ENCODE results near the gene VAMP8.

Gene VAMP8

DNA sequence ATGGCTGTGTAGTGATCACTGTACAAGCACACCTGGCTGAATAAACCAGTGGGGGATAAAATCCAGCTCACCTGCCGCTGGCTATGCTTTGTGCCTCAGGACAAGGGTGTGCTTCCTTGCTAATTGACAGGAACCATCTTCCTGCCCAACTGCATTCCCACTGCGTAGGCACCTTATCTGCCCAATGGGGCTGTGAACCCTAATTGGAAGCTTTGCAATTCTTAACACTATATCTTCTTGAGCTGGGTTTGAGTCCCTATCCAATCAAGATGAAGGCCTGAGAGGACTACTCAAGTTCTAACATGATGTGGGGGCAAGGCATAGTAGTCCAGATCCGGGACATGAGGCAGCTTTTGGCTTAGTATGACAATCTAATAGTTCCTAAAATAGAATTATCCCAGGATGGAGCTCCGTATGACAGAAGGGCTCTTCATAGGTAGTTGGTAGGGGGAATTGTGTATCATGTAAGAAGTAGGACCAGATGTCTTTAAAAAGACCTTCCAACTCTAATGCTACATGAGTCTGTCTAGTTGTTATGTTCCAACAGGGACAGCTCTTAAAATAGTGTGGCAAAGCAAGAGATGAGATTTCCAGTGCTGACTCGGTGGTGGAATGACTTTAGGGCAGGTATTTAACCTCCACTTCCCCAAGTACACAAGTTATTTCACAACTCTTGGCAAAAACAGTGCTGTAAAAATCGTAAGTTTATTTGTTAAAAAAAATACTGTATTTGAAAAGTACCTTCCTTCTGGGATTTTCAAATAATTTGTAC lies 27.4 kb downstream of the VAMP8 start:
- TF ChIP-seq ZC3H10 (CRISPR knock-in tag; IDR thresholded peaks at IDR 0.05) (no peak), TSHZ2 (CRISPR knock-in tag; IDR thresholded peaks at IDR 0.05) (no peak), GLIS3 (CRISPR knock-in tag; IDR thresholded peaks at IDR 0.05) (no peak), CSDC2 (CRISPR knock-in tag; IDR thresholded peaks at IDR 0.05) (no peak), TCF4 (CRISPR knock-in tag; IDR thresholded peaks at IDR 0.05; ENCODE audit: borderline replicate concordance) (no peak), ISL1 (CRISPR knock-in tag; IDR thresholded peaks at IDR 0.05) (no peak), ZNF70 (CRISPR knock-in tag; IDR thresholded peaks at IDR 0.05) (no peak), POU6F1 (CRISPR knock-in tag; IDR thresholded peaks at IDR 0.05; ENCODE audit: borderline replicate concordance, low read depth) (no peak), ESRRG (CRISPR knock-in tag; IDR thresholded peaks at IDR 0.05) (no peak)
- TF ChIP-seq, protein P1, sequence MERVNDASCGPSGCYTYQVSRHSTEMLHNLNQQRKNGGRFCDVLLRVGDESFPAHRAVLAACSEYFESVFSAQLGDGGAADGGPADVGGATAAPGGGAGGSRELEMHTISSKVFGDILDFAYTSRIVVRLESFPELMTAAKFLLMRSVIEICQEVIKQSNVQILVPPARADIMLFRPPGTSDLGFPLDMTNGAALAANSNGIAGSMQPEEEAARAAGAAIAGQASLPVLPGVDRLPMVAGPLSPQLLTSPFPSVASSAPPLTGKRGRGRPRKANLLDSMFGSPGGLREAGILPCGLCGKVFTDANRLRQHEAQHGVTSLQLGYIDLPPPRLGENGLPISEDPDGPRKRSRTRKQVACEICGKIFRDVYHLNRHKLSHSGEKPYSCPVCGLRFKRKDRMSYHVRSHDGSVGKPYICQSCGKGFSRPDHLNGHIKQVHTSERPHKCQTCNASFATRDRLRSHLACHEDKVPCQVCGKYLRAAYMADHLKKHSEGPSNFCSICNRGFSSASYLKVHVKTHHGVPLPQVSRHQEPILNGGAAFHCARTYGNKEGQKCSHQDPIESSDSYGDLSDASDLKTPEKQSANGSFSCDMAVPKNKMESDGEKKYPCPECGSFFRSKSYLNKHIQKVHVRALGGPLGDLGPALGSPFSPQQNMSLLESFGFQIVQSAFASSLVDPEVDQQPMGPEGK (CRISPR knock-in tag; IDR thresholded peaks at IDR 0.05; ENCODE audit: borderline replicate concordance), result no peak
- ATAC-seq, result no peak

DNA sequence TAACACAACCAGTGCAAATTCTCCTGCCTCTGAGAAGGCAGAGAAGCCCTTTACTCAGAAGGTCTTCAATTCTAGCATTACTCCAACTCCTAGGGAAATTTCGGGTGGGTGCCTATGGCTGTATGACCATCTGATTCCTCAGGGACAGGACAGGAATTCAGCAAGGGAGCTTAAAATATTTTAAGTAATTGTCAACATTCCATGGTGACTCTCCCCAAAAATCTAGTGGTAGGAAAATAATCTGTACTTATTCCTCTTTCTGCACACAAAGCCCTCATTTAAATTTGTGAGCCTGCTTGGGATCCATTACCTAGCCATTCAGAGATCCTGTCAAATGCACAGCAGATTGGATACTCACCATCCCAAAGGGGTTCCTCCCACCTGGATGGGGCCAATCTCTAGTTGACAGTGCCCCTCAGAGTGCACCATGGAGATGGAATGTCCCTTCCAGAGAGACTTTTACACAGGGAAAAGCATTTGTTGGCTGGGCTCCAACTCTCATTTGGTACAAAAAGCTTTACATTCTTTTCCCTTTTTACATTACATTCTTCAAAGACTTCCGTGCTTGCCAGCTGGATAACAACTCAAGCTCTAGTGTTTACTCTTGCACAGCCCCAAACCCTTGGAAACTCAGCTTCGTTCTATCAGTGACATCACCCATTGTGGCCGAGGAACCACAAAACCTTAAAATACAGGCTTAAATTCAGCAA lies 28.2 kb downstream of the VAMP8 start:
- TF ChIP-seq ZC3H10 (CRISPR knock-in tag; IDR thresholded peaks at IDR 0.05) (no peak), ARNTL (CRISPR knock-in tag; IDR thresholded peaks at IDR 0.05; ENCODE audit: borderline replicate concordance, low read depth) (no peak), POU6F1 (CRISPR knock-in tag; IDR thresholded peaks at IDR 0.05; ENCODE audit: borderline replicate concordance, low read depth) (no peak), ESRRG (CRISPR knock-in tag; IDR thresholded peaks at IDR 0.05) (no peak), ZNF8 (CRISPR knock-in tag; IDR thresholded peaks at IDR 0.05) (no peak), TOX (CRISPR knock-in tag; IDR thresholded peaks at IDR 0.05; ENCODE audit: borderline replicate concordance) (no peak)
- TF ChIP-seq, protein P2, sequence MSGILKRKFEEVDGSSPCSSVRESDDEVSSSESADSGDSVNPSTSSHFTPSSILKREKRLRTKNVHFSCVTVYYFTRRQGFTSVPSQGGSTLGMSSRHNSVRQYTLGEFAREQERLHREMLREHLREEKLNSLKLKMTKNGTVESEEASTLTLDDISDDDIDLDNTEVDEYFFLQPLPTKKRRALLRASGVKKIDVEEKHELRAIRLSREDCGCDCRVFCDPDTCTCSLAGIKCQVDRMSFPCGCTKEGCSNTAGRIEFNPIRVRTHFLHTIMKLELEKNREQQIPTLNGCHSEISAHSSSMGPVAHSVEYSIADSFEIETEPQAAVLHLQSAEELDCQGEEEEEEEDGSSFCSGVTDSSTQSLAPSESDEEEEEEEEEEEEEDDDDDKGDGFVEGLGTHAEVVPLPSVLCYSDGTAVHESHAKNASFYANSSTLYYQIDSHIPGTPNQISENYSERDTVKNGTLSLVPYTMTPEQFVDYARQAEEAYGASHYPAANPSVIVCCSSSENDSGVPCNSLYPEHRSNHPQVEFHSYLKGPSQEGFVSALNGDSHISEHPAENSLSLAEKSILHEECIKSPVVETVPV (CRISPR knock-in tag; IDR thresholded peaks at IDR 0.05), result no peak
- TF ChIP-seq, protein P3, sequence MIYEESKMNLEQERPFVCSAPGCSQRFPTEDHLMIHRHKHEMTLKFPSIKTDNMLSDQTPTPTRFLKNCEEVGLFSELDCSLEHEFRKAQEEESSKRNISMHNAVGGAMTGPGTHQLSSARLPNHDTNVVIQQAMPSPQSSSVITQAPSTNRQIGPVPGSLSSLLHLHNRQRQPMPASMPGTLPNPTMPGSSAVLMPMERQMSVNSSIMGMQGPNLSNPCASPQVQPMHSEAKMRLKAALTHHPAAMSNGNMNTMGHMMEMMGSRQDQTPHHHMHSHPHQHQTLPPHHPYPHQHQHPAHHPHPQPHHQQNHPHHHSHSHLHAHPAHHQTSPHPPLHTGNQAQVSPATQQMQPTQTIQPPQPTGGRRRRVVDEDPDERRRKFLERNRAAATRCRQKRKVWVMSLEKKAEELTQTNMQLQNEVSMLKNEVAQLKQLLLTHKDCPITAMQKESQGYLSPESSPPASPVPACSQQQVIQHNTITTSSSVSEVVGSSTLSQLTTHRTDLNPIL (CRISPR knock-in tag; IDR thresholded peaks at IDR 0.05; ENCODE audit: low read depth), result no peak
- TF ChIP-seq, protein P1 (CRISPR knock-in tag; IDR thresholded peaks at IDR 0.05; ENCODE audit: borderline replicate concordance), result no peak
- ATAC-seq, result no peak; the same call in 2 of the 3 replicates

Measured in SK-N-SH treated with all-trans-retinoic acid at 6 μM for 48 hours (cell line).